Fibroblast of lung (primary cell): Measurements from ENCODE around the gene KCNJ14.

ENCODE experiments used
- CTCF ChIP-seq, 2 donors: IDR thresholded peaks in 1 of 2; conservative IDR thresholded peaks in 1 of 2; 1 replicate in 1 of 2; 2 replicates in 1 of 2; pipeline ENCODE4 v1.5.1; 2011 to 2012; ENCODE audit warnings: low read length in 2 of 2, control low read depth in 1 of 2, inconsistent platforms in 1 of 2, low read depth in 1 of 2, mild to moderate bottlenecking in 1 of 2
- EZH2 ChIP-seq: IDR thresholded peaks from 2 replicates; pipeline ENCODE4 v1.5.1; 2012; ENCODE audit warnings: low read length, control low read depth, mild to moderate bottlenecking; ENCODE audit errors: missing control alignments

DNA sequence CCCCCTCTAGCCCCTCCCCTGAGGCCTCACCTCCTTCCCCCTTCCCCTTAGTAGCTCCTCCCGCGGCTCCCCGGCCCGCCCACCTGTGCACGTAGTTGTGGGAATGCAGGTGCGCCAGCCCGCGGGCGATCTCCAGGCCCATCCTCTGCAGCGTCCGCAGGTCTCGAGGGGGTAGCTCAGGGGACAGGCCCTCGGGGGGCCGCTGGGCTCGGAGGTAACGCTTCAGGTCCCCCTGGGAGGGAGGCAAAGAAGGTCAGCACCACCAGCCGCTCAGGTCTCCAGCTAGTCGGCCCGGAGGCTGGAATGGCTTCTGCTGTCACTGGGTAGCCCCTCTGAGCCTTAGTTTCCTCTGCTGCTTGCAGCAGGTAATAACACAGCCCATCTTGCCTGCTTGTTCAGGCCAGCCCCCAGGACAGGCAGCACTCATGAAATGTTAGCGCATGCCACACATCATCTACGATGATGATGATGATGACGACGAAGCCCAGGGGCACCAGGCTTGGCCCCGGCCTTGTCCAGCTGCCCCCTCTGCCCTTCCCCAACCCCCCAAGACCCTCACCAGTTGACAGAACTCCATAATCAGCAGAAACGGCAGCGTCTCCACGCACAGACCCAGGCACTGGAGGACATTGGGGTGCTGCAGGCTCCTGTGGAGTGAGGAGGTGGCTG, 47.1 kb downstream of the KCNJ14 start:
- TF ChIP-seq CTCF (conservative IDR thresholded peaks at IDR 0.05 in 1 of 2, IDR thresholded peaks at IDR 0.05 in 1 of 2; ENCODE audit: low read depth in 1 of 2, low read length in 2 of 2) = no peak
- TF ChIP-seq EZH2 = no peak
